ENCODE data around the gene PLCL2.

GRCh38 chr3:17133632-17134545, 249.1 kb downstream of the PLCL2 start:
- TF ChIP-seq, protein P1, sequence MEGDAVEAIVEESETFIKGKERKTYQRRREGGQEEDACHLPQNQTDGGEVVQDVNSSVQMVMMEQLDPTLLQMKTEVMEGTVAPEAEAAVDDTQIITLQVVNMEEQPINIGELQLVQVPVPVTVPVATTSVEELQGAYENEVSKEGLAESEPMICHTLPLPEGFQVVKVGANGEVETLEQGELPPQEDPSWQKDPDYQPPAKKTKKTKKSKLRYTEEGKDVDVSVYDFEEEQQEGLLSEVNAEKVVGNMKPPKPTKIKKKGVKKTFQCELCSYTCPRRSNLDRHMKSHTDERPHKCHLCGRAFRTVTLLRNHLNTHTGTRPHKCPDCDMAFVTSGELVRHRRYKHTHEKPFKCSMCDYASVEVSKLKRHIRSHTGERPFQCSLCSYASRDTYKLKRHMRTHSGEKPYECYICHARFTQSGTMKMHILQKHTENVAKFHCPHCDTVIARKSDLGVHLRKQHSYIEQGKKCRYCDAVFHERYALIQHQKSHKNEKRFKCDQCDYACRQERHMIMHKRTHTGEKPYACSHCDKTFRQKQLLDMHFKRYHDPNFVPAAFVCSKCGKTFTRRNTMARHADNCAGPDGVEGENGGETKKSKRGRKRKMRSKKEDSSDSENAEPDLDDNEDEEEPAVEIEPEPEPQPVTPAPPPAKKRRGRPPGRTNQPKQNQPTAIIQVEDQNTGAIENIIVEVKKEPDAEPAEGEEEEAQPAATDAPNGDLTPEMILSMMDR (IDR thresholded peaks at IDR 0.05): no peak
- no peak for TF ChIP-seq EZH2phosphoT487 (IDR thresholded peaks at IDR 0.05)
- TF ChIP-seq EZH2 (IDR thresholded peaks at IDR 0.05): no peak
